A549 (cell line): Measurements from ENCODE around the gene DSTN. TPM values are rescaled to one million over a fixed set of nuclear protein-coding genes. Genes with fewer than 3 reads are reported as not detected.
A peak's percentile ranks its signal among the peaks of the same experiment; 100 is the strongest.

Source experiments
- ATAC-seq, 2 experiments: fragments of 200-7000 bp in 1 of 2; fragments of >200 bp in 1 of 2; cut with Nextera tagmentation in 1 of 2; cut with Tn5 transposase in 1 of 2; 3 replicates each; pipeline versions ENCODE4 v1.8.0 to v1.9.1; 2018 to 2020; ENCODE audit warnings: mild to moderate bottlenecking in 1 of 2, moderate library complexity in 1 of 2
- CTCF ChIA-PET: fragments of 300-600 bp; sonication (Branson Sonifier 250); formaldehyde crosslinking; extraction: SDS; loops from one replicate; lab custom pipeline; 2021; ENCODE audit warnings: antibody characterized with exemption, inconsistent platforms; lab: Yijun Ruan, JAX
- POLR2A ChIA-PET: fragments of 350-600 bp; formaldehyde crosslinking; extraction: SDS; loops from one replicate; lab custom pipeline; 2021; ENCODE audit warnings: antibody characterized with exemption, inconsistent platforms; lab: Yijun Ruan, JAX
- DNase-seq, 2 experiments: peaks; one replicate each; pipeline versions ENCODE4 v3.0.0 to v3.0.0-alpha.2; 2011 to 2016; ENCODE audit warnings: low read depth in 1 of 2, low spot score in 1 of 2
- FAIRE-seq: peaks from 2 replicates; lab custom pipeline; 2011; peaks lifted over from hg19 to GRCh38; lab: Jason Lieb, UNC
- H3K27ac ChIP-seq, 2 experiments: fragments of >200 bp; sonication (Bioruptor Twin); formaldehyde crosslinking; 3 replicates each; pipeline ENCODE4 v1.5.1; 2016 to 2017
- H3K4me1 ChIP-seq: fragments of >200 bp; sonication (Bioruptor Twin); formaldehyde crosslinking; 3 replicates; pipeline ENCODE4 v1.6.1; 2016
- H3K4me2 ChIP-seq: fragments of >200 bp; sonication (Bioruptor Twin); formaldehyde crosslinking; 3 replicates; pipeline ENCODE4 v1.6.1; 2016
- H3K4me3 ChIP-seq: fragments of >200 bp; sonication (Bioruptor Twin); formaldehyde crosslinking; 3 replicates; pipeline ENCODE4 v1.5.1; 2016
- H3K9me3 ChIP-seq: fragments of >200 bp; sonication (Bioruptor Twin); formaldehyde crosslinking; 3 replicates; pipeline ENCODE4 v1.6.1; 2016
- ATOH8 ChIP-seq: fragments of 250-450 bp; sonication (Bioruptor Pico); IDR thresholded peaks from 2 replicates; pipeline ENCODE4 v1.5.0; 2020; ENCODE audit warnings: low read depth, mild to moderate bottlenecking, moderate library complexity
- CBX2 ChIP-seq: fragments of 200-600 bp; sonication (generic); IDR thresholded peaks from 2 replicates; pipeline ENCODE4 v1.6.1; 2016; ENCODE audit warnings: low read depth, mild to moderate bottlenecking, borderline replicate concordance
- CEBPB ChIP-seq, 2 experiments: fragments of >200 bp in 1 of 2; sonication (Bioruptor Twin) in 1 of 2; formaldehyde crosslinking in 1 of 2; IDR thresholded peaks; 2 replicates each; pipeline ENCODE4 v1.6.1; 2012 to 2016
- CTCF ChIP-seq: fragments of >200 bp; sonication (Bioruptor Twin); formaldehyde crosslinking; IDR thresholded peaks from 3 replicates; pipeline ENCODE4 v1.5.1; 2016
- EHF ChIP-seq: fragments of 250-450 bp; sonication (Bioruptor Pico); IDR thresholded peaks from 2 replicates; pipeline ENCODE4 v1.5.0; 2020; ENCODE audit warnings: mild to moderate bottlenecking
- EHMT2 ChIP-seq: fragments of 200-600 bp; sonication (generic); IDR thresholded peaks from 2 replicates; pipeline ENCODE4 v1.6.1; 2016; ENCODE audit warnings: antibody characterized with exemption, low read depth, mild to moderate bottlenecking, moderate library complexity
- FOSB ChIP-seq: fragments of 250-450 bp; sonication (Bioruptor Pico); IDR thresholded peaks from 2 replicates; pipeline ENCODE4 v1.5.0; 2020; ENCODE audit warnings: mild to moderate bottlenecking, moderate library complexity
- FOSL2 ChIP-seq, 2 experiments: fragments of 450-650 bp in 1 of 2; fragments of >200 bp in 1 of 2; sonication (Bioruptor Twin) in 1 of 2; formaldehyde crosslinking; IDR thresholded peaks; 2 replicates each; pipeline versions ENCODE4 v1.5.0 to v1.6.1; 2016 to 2020; ENCODE audit warnings: mild to moderate bottlenecking in 1 of 2, moderate library complexity in 1 of 2
- FOXS1 ChIP-seq: fragments of 250-450 bp; sonication (Bioruptor Pico); IDR thresholded peaks from 2 replicates; pipeline ENCODE4 v1.5.0; 2020; ENCODE audit warnings: mild to moderate bottlenecking, moderate library complexity
- GATA3 ChIP-seq: IDR thresholded peaks from 2 replicates; pipeline ENCODE4 v1.6.1; 2012; ENCODE audit warnings: borderline replicate concordance
- HDAC2 ChIP-seq: fragments of 200-600 bp; sonication (generic); IDR thresholded peaks from 2 replicates; pipeline ENCODE4 v1.6.1; 2016
- HEYL ChIP-seq: fragments of 250-450 bp; sonication (Bioruptor Pico); IDR thresholded peaks from 2 replicates; pipeline ENCODE4 v1.8.0; 2021; ENCODE audit warnings: mild to moderate bottlenecking, moderate library complexity
- HOXA7 ChIP-seq: fragments of 250-450 bp; sonication (Bioruptor Pico); IDR thresholded peaks from 2 replicates; pipeline ENCODE4 v1.5.0; 2020; ENCODE audit warnings: mild to moderate bottlenecking, moderate library complexity
- KDM5A ChIP-seq: fragments of 200-600 bp; sonication (generic); IDR thresholded peaks from 2 replicates; pipeline ENCODE4 v1.6.1; 2016; ENCODE audit warnings: antibody characterized with exemption, mild to moderate bottlenecking
- MAFK ChIP-seq: fragments of 450-650 bp; IDR thresholded peaks from 2 replicates; pipeline ENCODE4 v1.6.1; 2014; ENCODE audit not compliant: partially characterized antibody
- MAX ChIP-seq: IDR thresholded peaks from 2 replicates; pipeline ENCODE4 v1.6.1; 2012
- MYC ChIP-seq: IDR thresholded peaks from 2 replicates; pipeline ENCODE4 v1.6.1; 2012; ENCODE audit warnings: mild to moderate bottlenecking, inconsistent platforms, low read length, improper control_type of control experiment, borderline replicate concordance
- NFE2L2 ChIP-seq: fragments of 150-350 bp; conservative IDR thresholded peaks from 2 replicates; pipeline ENCODE4 v1.6.1; 2014; ENCODE audit warnings: low read length
- NPAS2 ChIP-seq: fragments of 250-450 bp; sonication (Bioruptor Pico); IDR thresholded peaks from 2 replicates; pipeline ENCODE4 v1.8.0; 2022; ENCODE audit warnings: mild to moderate bottlenecking, moderate library complexity, borderline replicate concordance
- PHF8 ChIP-seq: fragments of 200-600 bp; sonication (generic); IDR thresholded peaks from 2 replicates; pipeline ENCODE4 v1.6.1; 2016; ENCODE audit warnings: low read depth, mild to moderate bottlenecking, antibody characterized with exemption, moderate library complexity, borderline replicate concordance
- POLR2A ChIP-seq: IDR thresholded peaks from 2 replicates; pipeline ENCODE4 v1.6.1; 2012; ENCODE audit warnings: mild to moderate bottlenecking, low read length
- TFCP2L1 ChIP-seq: fragments of 250-450 bp; sonication (Bioruptor Pico); IDR thresholded peaks from 2 replicates; pipeline ENCODE4 v1.5.0; 2021; ENCODE audit warnings: mild to moderate bottlenecking
- WGBS: methylation state at CpG from one replicate; pipeline ENCODE4 v1.1.6; 2017; ENCODE audit errors: missing lambda C conversion rate; 5-methylcytosine and 5-hydroxymethylcytosine counted together
- polyA plus RNA-seq, 4 experiments: library from polyadenylated mRNA; depleted of rRNA in 3 of 4; stranded (reverse); fragments of >200 nt; fragmentation: RNase III in 1 of 4; extraction: RNeasy Plus Mini Kit Qiagen cat#74134 plus additional on column Dnase treatment in 1 of 4; gene quantifications; 2 replicates in 3 of 4; 3 replicates in 1 of 4; pipeline ENCODE4 v1.2.3, GENCODE V29; 2011 to 2017
- TF ChIP-seq, protein P1 (sequence below): IDR thresholded peaks from 2 replicates; pipeline ENCODE4 v1.6.1; 2012; ENCODE audit warnings: low read depth, borderline replicate concordance
- TF ChIP-seq, protein P2 (sequence below): fragments of 450-650 bp; IDR thresholded peaks from 2 replicates; pipeline ENCODE4 v1.6.1; 2014; ENCODE audit warnings: antibody characterized with exemption
- TF ChIP-seq, protein P3 (sequence below): IDR thresholded peaks from 2 replicates; pipeline ENCODE4 v1.6.1; 2012

Gene DSTN
- polyA plus RNA-seq, 2 of the 4 experiments (the other 2 are of a cell fraction): 544 to 1,131 TPM

DNA sequence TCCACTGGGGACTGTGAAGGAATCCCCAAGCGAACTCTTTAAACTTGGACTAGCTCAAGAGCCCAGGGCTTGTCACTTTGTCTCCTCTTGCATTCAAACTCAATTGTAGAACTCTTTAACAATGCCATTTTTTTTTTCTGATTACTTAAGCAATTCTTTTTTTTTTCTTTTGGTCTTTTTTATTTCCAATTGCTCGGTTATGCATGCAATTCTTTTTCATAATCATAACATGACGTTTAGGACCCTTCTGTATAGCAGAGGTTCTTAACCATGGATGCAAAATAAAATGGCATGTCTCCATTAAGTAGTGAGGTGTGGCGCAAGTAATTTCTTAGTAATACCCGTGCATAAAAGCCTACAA lies 38.2 kb upstream of the DSTN start:
- WGBS: 46% methylated on average over 5 of the region's 5 CpGs
- peak overlapping the region; percentile 55 for H3K4me3 ChIP-seq
- ChIA-PET POLR2A (interaction anchor here (0.7 to 2.2 kb wide), 8 partner anchors 8 to 151 kb away, joined by 3 to 14 read pairs (median 4); partner anchors contain the start of genes DSTN and RRBP1), CTCF (interaction anchor here (0.6 to 21.9 kb wide), 10 partner anchors 10 to 439 kb away, joined by 3 to 501 read pairs (median 10); no protein-coding TSS in a partner anchor)
- H3K4me2 ChIP-seq: peak overlapping the region; percentile 78
- FAIRE-seq (no peak), ATAC-seq (no peak), DNase-seq (no peak)
- peaks cover 23% of the 10 kb centered on the region for H3K4me1 ChIP-seq
- TF ChIP-seq EHMT2: no peak
- peak; percentile 56 for TF ChIP-seq MAFK
- 0 out of 2 replicates have a peak, but pooled peaks have one; percentile 6 for TF ChIP-seq MYC
- no peak for TF ChIP-seq NFE2L2
- H3K27ac ChIP-seq: peak overlapping the region; percentile 86 to 95
- no peaks in the 10 kb centered on the region for H3K9me3 ChIP-seq

DNA sequence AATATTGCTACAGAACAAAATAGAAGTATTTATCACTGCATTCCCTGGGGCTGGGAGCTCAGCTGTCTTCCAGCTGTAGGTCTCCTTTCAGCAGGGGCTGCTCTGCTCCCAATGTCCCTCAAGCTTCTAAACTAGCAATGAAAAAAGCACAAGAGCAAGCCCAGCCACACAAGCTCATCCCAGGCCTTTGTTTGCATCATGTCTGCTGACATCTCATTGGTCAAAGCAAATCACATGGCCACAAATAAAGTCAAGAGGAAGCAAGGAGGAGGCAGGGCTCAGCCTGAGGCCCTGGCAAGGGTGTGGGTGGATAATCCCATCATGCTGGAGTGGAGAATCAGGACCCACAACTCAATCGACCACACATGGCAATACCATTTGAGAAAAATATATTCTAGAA lies 36.5 kb upstream of the DSTN start:
- FAIRE-seq: peak; percentile 43
- Histone ChIP-seq H3K27ac (peak overlapping the region in 1 of 2 experiments; percentile 55; a peak in 3 of 6 replicates), H3K9me3 (no peaks in the 10 kb centered on the region)
- WGBS: 10% methylated on average over 1 of the region's 1 CpG
- POLR2A ChIA-PET: interaction anchor here (1.0 to 1.1 kb wide), 2 partner anchors 23 to 37 kb away, joined by 3 to 6 read pairs; partner anchors contain the start of gene DSTN
- TF ChIP-seq MAX: 0 out of 2 replicates have a peak, but pooled peaks have one; percentile 25
- TF ChIP-seq NFE2L2: no peak
- TF ChIP-seq, protein P1, sequence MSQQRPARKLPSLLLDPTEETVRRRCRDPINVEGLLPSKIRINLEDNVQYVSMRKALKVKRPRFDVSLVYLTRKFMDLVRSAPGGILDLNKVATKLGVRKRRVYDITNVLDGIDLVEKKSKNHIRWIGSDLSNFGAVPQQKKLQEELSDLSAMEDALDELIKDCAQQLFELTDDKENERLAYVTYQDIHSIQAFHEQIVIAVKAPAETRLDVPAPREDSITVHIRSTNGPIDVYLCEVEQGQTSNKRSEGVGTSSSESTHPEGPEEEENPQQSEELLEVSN: peak; percentile 44; the same call in 1 of the 2 replicates
- TF ChIP-seq, protein P2, sequence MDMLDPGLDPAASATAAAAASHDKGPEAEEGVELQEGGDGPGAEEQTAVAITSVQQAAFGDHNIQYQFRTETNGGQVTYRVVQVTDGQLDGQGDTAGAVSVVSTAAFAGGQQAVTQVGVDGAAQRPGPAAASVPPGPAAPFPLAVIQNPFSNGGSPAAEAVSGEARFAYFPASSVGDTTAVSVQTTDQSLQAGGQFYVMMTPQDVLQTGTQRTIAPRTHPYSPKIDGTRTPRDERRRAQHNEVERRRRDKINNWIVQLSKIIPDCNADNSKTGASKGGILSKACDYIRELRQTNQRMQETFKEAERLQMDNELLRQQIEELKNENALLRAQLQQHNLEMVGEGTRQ: peak; percentile 89
- TF ChIP-seq CEBPB (IDR thresholded peaks at IDR 0.05): peak in 1 of 2 experiments; percentile 55; a peak in 1 of 4 replicates
- TF ChIP-seq CTCF: no peak
- 0 out of 2 replicates have a peak, but pooled peaks have one; percentile 23 for TF ChIP-seq POLR2A
- TF ChIP-seq, all 56 proteins: peak for 5
- H3K4me2 ChIP-seq: peak overlapping the region; percentile 11
- H3K4me1 ChIP-seq: peaks cover 38% of the 10 kb centered on the region
- CTCF ChIA-PET: interaction anchor here (0.8 to 21.9 kb wide), 7 partner anchors 28 to 149 kb away, joined by 3 to 501 read pairs (median 10); partner anchors contain the start of genes DSTN and RRBP1
- peak; percentile 85 to 88 for DNase-seq
- no peak overlapping the region for H3K4me3 ChIP-seq
- peak in 1 of 2 experiments; percentile 51; a peak in 3 of 6 replicates for ATAC-seq

GRCh38 chr20:17534077-17534476 lies 35.8 kb upstream of the DSTN start:
- Histone ChIP-seq H3K4me1 (peaks cover 45% of the 10 kb centered on the region), H3K9me3 (no peaks in the 10 kb centered on the region), H3K4me2 (no peak overlapping the region), H3K27ac (no peak overlapping the region), H3K4me3 (no peak overlapping the region)
- ChIA-PET CTCF (interaction anchor here (0.8 to 21.9 kb wide), 6 partner anchors 29 to 121 kb away, joined by 3 to 501 read pairs (median 18); partner anchors contain the start of gene DSTN), POLR2A (no interaction called here)
- DNase-seq (no peak), FAIRE-seq (no peak), ATAC-seq (no peak)
- 84% methylated on average over 3 of the region's 3 CpGs for WGBS
- TF ChIP-seq FOXS1 (CRISPR knock-in tag) (no peak), CBX2 (no peak), ATOH8 (CRISPR knock-in tag) (no peak), GATA3 (no peak), HOXA7 (CRISPR knock-in tag) (no peak), EHF (CRISPR knock-in tag) (no peak), NPAS2 (CRISPR knock-in tag) (no peak), TFCP2L1 (CRISPR knock-in tag) (no peak), FOSL2 (IDR thresholded peaks at IDR 0.05) (no peak), FOSL2 (CRISPR knock-in tag; IDR thresholded peaks at IDR 0.05) (no peak), NFE2L2 (no peak), PHF8 (no peak), HEYL (CRISPR knock-in tag) (no peak), HDAC2 (no peak), KDM5A (no peak), FOSB (no peak), MYC (no peak)
- TF ChIP-seq, protein P3, sequence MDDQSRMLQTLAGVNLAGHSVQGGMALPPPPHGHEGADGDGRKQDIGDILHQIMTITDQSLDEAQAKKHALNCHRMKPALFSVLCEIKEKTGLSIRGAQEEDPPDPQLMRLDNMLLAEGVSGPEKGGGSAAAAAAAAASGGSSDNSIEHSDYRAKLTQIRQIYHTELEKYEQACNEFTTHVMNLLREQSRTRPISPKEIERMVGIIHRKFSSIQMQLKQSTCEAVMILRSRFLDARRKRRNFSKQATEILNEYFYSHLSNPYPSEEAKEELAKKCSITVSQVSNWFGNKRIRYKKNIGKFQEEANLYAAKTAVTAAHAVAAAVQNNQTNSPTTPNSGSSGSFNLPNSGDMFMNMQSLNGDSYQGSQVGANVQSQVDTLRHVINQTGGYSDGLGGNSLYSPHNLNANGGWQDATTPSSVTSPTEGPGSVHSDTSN: no peak
- TF ChIP-seq, protein P1: no peak
- TF ChIP-seq, protein P2: no peak
